Peyer's patch (tissue), 4 donors: ENCODE data around the gene MYO9A.

Experiments used
- CTCF ChIP-seq, 6 experiments: fragments of 450-650 bp in 4 of 6; fragments of 200-600 bp in 2 of 6; sonication (generic) in 1 of 6; IDR thresholded peaks; one replicate each; pipeline ENCODE4 v1.5.1; 2017 to 2019; ENCODE audit warnings: antibody characterized with exemption in 6 of 6, mild to moderate bottlenecking in 3 of 6, moderate library complexity in 1 of 6
- POLR2A ChIP-seq, 2 donors: fragments of 450-650 bp; IDR thresholded peaks; one replicate each; pipeline ENCODE4 v1.5.1; 2017; ENCODE audit warnings: antibody characterized with exemption in 2 of 2, mild to moderate bottlenecking in 2 of 2, moderate library complexity in 2 of 2

- no peak for TF ChIP-seq CTCF (IDR thresholded peaks at IDR 0.05)
- no peak for TF ChIP-seq POLR2A (IDR thresholded peaks at IDR 0.05)
Measured at GRCh38 chr15:71775856-71776255, 342.1 kb downstream of the MYO9A start.
